ENCODE data around the gene LRRC59.

GRCh38 chr17:50367401-50367800, 29.9 kb downstream of the LRRC59 start:
- TF ChIP-seq, protein P1, sequence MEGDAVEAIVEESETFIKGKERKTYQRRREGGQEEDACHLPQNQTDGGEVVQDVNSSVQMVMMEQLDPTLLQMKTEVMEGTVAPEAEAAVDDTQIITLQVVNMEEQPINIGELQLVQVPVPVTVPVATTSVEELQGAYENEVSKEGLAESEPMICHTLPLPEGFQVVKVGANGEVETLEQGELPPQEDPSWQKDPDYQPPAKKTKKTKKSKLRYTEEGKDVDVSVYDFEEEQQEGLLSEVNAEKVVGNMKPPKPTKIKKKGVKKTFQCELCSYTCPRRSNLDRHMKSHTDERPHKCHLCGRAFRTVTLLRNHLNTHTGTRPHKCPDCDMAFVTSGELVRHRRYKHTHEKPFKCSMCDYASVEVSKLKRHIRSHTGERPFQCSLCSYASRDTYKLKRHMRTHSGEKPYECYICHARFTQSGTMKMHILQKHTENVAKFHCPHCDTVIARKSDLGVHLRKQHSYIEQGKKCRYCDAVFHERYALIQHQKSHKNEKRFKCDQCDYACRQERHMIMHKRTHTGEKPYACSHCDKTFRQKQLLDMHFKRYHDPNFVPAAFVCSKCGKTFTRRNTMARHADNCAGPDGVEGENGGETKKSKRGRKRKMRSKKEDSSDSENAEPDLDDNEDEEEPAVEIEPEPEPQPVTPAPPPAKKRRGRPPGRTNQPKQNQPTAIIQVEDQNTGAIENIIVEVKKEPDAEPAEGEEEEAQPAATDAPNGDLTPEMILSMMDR (conservative IDR thresholded peaks at IDR 0.05; ENCODE audit: low read depth, low read length): no peak
- no peak for TF ChIP-seq SMC3 (IDR thresholded peaks at IDR 0.05; ENCODE audit: low read depth, low read length)
